ENCODE results near the gene KLF7.
"Not testable (repeated sequence)": the region's sequence is repeated elsewhere in the genome, so short reads cannot be mapped to it uniquely, and the experiment has no call there.

KLF7 gene

GRCh38 chr2:207039225-207039624 is 126.5 kb downstream of the KLF7 start:
- Mint-ChIP-seq H3K27ac (no peak overlapping the region), H3K27me3 (peaks cover 38% of the 10 kb centered on the region), H3K36me3 (no peaks in the 10 kb centered on the region), H3K4me3 (no peak overlapping the region), H3K4me1 (no peaks in the 10 kb centered on the region), H3K9me3 (peaks cover 1% of the 10 kb centered on the region)
- no peak for ATAC-seq

- H3K36me3 Mint-ChIP-seq, result peaks cover 4% of the 10 kb centered on the region
These were observed 127.4 kb downstream of the KLF7 start for GRCh38 chr2:207038299-207038698.

GRCh38 chr2:207037896-207038295 is 127.9 kb downstream of the KLF7 start:
- peaks cover 46% of the 10 kb centered on the region for H3K27me3 Mint-ChIP-seq
- no peak overlapping the region for H3K4me3 Mint-ChIP-seq
- H3K4me1 Mint-ChIP-seq, result no peaks in the 10 kb centered on the region
- peaks cover 12% of the 10 kb centered on the region for H3K9me3 Mint-ChIP-seq
- peaks cover 8% of the 10 kb centered on the region for H3K36me3 Mint-ChIP-seq
- no peak overlapping the region for H3K27ac Mint-ChIP-seq
- no peak for ATAC-seq

More at GRCh38 chr2:207038299-207038698, 127.4 kb downstream of the KLF7 start:
- H3K27ac Mint-ChIP-seq, result no peak overlapping the region
- H3K4me3 Mint-ChIP-seq, result no peak overlapping the region
- peaks cover 8% of the 10 kb centered on the region for H3K9me3 Mint-ChIP-seq
- no peak for ATAC-seq
- peaks cover 46% of the 10 kb centered on the region for H3K27me3 Mint-ChIP-seq
- H3K4me1 Mint-ChIP-seq, result no peaks in the 10 kb centered on the region

DNA sequence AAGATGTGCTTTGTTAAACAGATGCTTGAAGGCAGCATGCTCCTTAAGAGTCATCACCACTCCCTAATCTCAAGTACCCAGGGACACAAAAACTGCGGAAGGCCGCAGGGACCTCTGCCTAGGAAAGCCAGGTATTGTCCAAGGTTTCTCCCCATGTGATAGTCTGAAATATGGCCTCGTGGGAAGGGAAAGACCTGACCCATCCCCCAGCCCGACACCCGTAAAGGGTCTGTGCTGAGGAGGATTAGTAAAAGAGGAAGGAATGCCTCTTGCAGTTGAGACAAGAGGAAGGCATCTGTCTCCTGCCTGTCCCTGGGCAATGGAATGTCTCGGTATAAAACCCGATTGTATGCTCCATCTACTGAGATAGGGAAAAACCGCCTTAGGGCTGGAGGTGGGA is 128.7 kb downstream of the KLF7 start:
- Mint-ChIP-seq H3K9me3 (peaks cover 13% of the 10 kb centered on the region), H3K27me3 (peaks cover 43% of the 10 kb centered on the region)
- H3K27ac Mint-ChIP-seq, H3K4me1 Mint-ChIP-seq, H3K4me3 Mint-ChIP-seq, H3K36me3 Mint-ChIP-seq, ATAC-seq: not testable (repeated sequence)

DNA sequence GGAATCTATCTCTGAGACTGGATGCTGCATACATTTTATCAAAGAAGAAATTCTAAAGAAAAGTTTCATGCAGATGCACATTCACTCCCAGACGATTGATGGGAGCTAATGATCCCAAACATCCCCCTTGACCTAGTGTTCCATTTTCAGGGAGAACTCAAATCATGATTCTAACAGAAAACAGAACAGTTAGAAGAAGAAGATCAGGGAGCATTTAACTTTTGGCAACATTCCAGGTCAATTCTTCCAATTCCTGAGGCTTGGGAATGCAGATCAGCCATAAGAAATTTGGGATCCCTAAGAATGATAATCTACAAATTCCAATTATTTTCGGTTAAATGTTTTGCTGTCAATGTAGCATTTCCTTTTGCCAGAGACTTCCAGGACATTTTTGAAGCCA is 129.9 kb downstream of the KLF7 start:
- H3K4me1 Mint-ChIP-seq, result no peaks in the 10 kb centered on the region
- peaks cover 8% of the 10 kb centered on the region for H3K36me3 Mint-ChIP-seq
- H3K27ac Mint-ChIP-seq, result no peak overlapping the region
- H3K27me3 Mint-ChIP-seq, result peaks cover 35% of the 10 kb centered on the region
- no peak for ATAC-seq
- H3K9me3 Mint-ChIP-seq, result peaks cover 13% of the 10 kb centered on the region
- no peak overlapping the region for H3K4me3 Mint-ChIP-seq

DNA sequence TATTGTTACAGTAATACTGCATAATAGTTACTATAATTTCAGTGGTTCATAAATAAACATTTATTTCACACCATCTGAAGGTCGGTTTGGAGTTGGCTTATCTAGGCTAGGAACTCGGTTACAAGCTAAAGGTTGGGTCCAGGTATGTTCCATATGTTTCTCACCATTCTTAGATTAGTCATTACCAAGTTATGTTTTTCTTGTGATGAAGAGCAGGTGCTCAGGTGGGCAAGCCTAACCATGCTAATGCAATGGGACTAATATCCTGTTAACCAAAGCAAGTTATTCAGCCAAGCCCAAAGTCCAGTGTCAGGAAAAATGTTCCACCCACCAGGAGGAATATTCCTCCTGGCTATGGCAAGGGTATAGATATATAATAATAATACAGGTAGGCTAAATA is 133.3 kb downstream of the KLF7 start:
- Mint-ChIP-seq H3K36me3 (peaks cover 8% of the 10 kb centered on the region), H3K4me1 (no peaks in the 10 kb centered on the region), H3K27me3 (peaks cover 16% of the 10 kb centered on the region), H3K9me3 (peaks cover 13% of the 10 kb centered on the region), H3K27ac (no peak overlapping the region), H3K4me3 (no peak overlapping the region)
- no peak for ATAC-seq
